Aorta (tissue), 5 donors: ENCODE results near the gene SNX33. TPM values are rescaled to one million over a fixed set of nuclear protein-coding genes. Genes with fewer than 3 reads are reported as not detected.
"Not testable (repeated sequence)": the region's sequence is repeated elsewhere in the genome, so short reads cannot be mapped to it uniquely, and the experiment has no call there.

Source experiments
- ATAC-seq: fragments of 200-7000 bp; cut with Tn5 transposase; one replicate; pipeline ENCODE4 v1.9.1; 2022; ENCODE audit warnings: moderate library complexity; ENCODE audit not compliant: low FRiP score
- DNase-seq, 2 donors: peaks; one replicate each; pipeline ENCODE4 v3.0.0-alpha.2; 2020
- H3K27ac ChIP-seq, 2 donors: one replicate each; pipeline ENCODE4 v1.5.1; 2013; ENCODE audit warnings: low read length in 2 of 2, mild to moderate bottlenecking in 2 of 2, moderate library complexity in 2 of 2, control low read depth in 1 of 2, inconsistent platforms in 1 of 2, low read depth in 1 of 2
- H3K27me3 ChIP-seq, 2 donors: one replicate each; pipeline ENCODE4 v1.6.1; 2013; ENCODE audit warnings: control low read depth in 1 of 2, low read length in 1 of 2, mild to moderate bottlenecking in 1 of 2, moderate library complexity in 1 of 2; ENCODE audit not compliant: insufficient read depth in 2 of 2, control insufficient read depth in 1 of 2
- H3K36me3 ChIP-seq, 2 donors: one replicate each; pipeline ENCODE4 v1.6.1; 2013; ENCODE audit warnings: control low read depth in 1 of 2, low read length in 1 of 2, mild to moderate bottlenecking in 1 of 2; ENCODE audit not compliant: insufficient read depth in 2 of 2, control insufficient read depth in 1 of 2
- H3K4me1 ChIP-seq, 2 donors: one replicate each; pipeline ENCODE4 v1.6.1; 2013; ENCODE audit warnings: low read length in 2 of 2, control low read depth in 1 of 2, mild to moderate bottlenecking in 1 of 2, moderate library complexity in 1 of 2; ENCODE audit not compliant: insufficient read depth in 2 of 2, control insufficient read depth in 1 of 2
- H3K4me3 ChIP-seq, 2 donors: one replicate each; pipeline ENCODE4 v1.5.1; 2013; ENCODE audit warnings: low read length in 2 of 2, control low read depth in 1 of 2, mild to moderate bottlenecking in 1 of 2
- H3K9me3 ChIP-seq: one replicate; pipeline ENCODE4 v1.6.1; 2013; ENCODE audit warnings: mild to moderate bottlenecking, low read length; ENCODE audit not compliant: control insufficient read depth
- WGBS, 2 donors: extraction: QIAGEN DNeasy Blood & Tissue Kit; methylation state at CpG; one replicate each; pipeline ENCODE4 v1.1.7; 2013; 5-methylcytosine and 5-hydroxymethylcytosine counted together
- intact Hi-C, 2 donors: fragments of 100-400 bp; cut with DNase I; formaldehyde crosslinking; loops; one replicate each; pipeline versions ENCODE4 v1.14.2 to v1.15.0; 2022
- polyA plus RNA-seq, 2 donors: library from polyadenylated mRNA; stranded (reverse); fragments of 200-250 nt; gene quantifications; one replicate each; pipeline ENCODE4 v1.2.3, GENCODE V29; 2013
- total RNA-seq, 2 donors: library from RNA; stranded (reverse); fragmentation: NEBNext Ultra II Directional; extraction: Animal tissue kit (Norgen Biotek cat#: 25700); gene quantifications; one replicate each; pipeline ENCODE4 v1.2.1, GENCODE V29; 2021
- donor health status: healthy with polysubstance abuse.
- donor health status: Bipolar disorder and iron deficiency.
- donor health status: DM: no; HTN: no; CAD: no.
- donor health status: DM: no; HTN: no; CAD: no.
- donor health status: DM: yes; HTN: yes; CAD: no.

The SNX33 gene
- total and polyA plus RNA-seq, 4 donors: 6.3 to 59.5 (median 28.8) TPM

- H3K4me3 ChIP-seq: peak overlapping the region in 1 of 2 donors; percentile 9
- peak overlapping the region; percentile 70 to 85 for H3K27ac ChIP-seq
- H3K36me3 ChIP-seq: peaks cover 5 to 6% of the 10 kb centered on the region in 2 donors
- 11 to 14% methylated on average over 7 of the region's 7 CpGs for WGBS, 2 donors
- H3K27me3 ChIP-seq: no peaks in the 10 kb centered on the region
- DNase-seq (peak; percentile 92 to 93), ATAC-seq (peak; percentile 88)
- peaks cover 0 to 5% of the 10 kb centered on the region in 2 donors for H3K4me1 ChIP-seq
- H3K9me3 ChIP-seq: no peaks in the 10 kb centered on the region
- intact Hi-C loops: loop anchor here in 1 of 2 donors (5.0 to 10.0 kb wide), 2 partner anchors 44 to 256 kb away; partner anchors contain the start of genes MAN2C1 and PTPN9
These were observed 26.8 kb upstream of the SNX33 start for GRCh38 chr15:75620841-75621391.

DNA sequence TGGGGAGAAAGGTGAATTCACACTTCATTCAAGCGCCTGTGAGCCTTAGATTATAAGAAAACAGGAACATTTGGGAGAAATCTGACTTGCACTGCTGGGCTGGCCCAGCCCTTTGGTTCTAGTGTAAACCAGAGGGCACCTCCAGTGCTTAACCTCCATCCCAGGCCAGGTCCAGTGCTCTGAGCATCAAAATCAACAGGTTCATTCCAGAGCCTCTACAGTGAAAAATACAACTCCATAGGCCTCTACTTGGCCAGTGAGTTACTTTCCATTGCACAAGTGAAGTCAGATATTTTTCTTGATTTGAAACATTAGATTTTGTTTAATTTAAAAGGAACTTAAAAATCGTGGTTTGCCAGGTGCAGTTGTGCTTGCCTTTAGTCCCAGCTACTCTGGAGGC lies 25.2 kb upstream of the SNX33 start:
- Histone ChIP-seq H3K36me3 (no peaks in the 10 kb centered on the region), H3K9me3 (no peaks in the 10 kb centered on the region), H3K4me1 (peaks cover 0 to 5% of the 10 kb centered on the region in 2 donors), H3K27me3 (no peaks in the 10 kb centered on the region), H3K27ac (no peak overlapping the region), H3K4me3 (no peak overlapping the region)
- ATAC-seq (no peak), DNase-seq (no peak)
- intact Hi-C loops: loop anchor here in 1 of 2 donors (5.0 to 10.0 kb wide), 2 partner anchors 45 to 258 kb away; partner anchors contain the start of genes MAN2C1 and PTPN9
- 60 to 69% methylated on average over 2 of the region's 2 CpGs for WGBS, 2 donors

DNA sequence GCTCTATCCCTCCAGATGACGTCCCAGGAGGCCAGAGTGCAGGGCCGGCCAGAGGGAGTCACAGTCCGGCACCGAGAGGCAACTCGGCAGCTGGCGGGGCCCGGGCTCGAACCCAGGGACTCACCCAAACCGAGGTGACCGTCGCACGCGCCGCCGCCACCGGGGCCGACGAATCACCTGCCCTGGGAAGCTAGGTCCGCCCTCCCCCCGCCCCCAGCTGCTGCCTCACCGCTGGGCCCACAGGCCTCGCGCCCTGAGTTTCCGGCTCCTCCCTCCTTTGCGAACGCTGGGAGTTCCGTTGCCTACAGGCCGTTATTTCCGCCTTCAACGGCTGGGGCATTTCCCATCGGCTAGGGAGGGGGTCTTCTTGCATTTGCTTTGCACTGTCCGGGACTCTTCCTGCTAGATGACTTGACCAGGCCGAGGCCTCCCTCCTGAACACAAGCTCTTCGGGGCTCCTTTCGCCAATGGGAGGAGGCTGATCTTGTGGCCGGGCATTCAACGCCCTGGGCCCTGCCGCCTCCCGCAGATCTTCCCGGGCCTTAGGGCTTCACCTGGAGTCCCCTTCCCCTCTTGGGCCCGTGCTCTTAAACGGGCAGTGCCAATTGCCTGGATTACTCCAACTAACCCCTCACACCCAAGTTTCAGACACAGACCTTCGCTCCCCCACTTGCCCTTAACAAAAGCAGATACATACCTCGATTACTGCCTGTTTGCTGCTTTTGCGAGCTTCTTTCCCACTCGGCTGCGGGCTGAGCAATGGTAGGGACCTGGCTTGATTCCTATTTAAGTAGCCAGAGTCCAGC lies 22.0 kb upstream of the SNX33 start, which contains the start of gene SNUPN:
SNUPN (minus strand) TSS at position 184 of the 806 bp plus-strand sequence. CDS start 4,674 bp downstream, outside the sequence.
- Histone ChIP-seq H3K27me3 (no peaks in the 10 kb centered on the region), H3K27ac (peak within 1 kb of the TSS; percentile 86 to 96), H3K4me3 (peak within 1 kb of the TSS; percentile 68 to 75), H3K36me3 (no peaks in the 10 kb centered on the region), H3K9me3 (no peaks in the 10 kb centered on the region), H3K4me1 (peaks cover 0 to 2% of the 10 kb centered on the region in 2 donors)
- peak; percentile 95 for ATAC-seq
- DNase-seq: peak; percentile 96 to 97
- 1% methylated on average over 45 to 47 of the region's 47 CpGs for WGBS, 2 donors
- intact Hi-C loops: loop anchor here (2.0 to 10.0 kb wide), 3 partner anchors 173 to 261 kb away; partner anchors contain the start of genes MAN2C1 (in 1 of the 2) and SIN3A (in 1 of the 2)

- intact Hi-C loops: no loop called here
These were observed 15.8 kb upstream of the SNX33 start for GRCh38 chr15:75631935-75632334.

GRCh38 chr15:75633922-75634321 lies 13.8 kb upstream of the SNX33 start:
- intact Hi-C loops, ATAC-seq, DNase-seq, H3K27ac ChIP-seq, H3K4me3 ChIP-seq, H3K36me3 ChIP-seq, H3K4me1 ChIP-seq, H3K9me3 ChIP-seq, H3K27me3 ChIP-seq: not testable (repeated sequence)
- WGBS, 2 donors: 91 to 92% methylated on average over 7 of the region's 7 CpGs

More at GRCh38 chr15:75631935-75632334, 15.8 kb upstream of the SNX33 start:
- ATAC-seq (no peak), DNase-seq (no peak)
- no peaks in the 10 kb centered on the region for H3K27me3 ChIP-seq
- no peak overlapping the region for H3K27ac ChIP-seq
- H3K4me3 ChIP-seq: no peak overlapping the region
- H3K9me3 ChIP-seq: no peaks in the 10 kb centered on the region
- H3K36me3 ChIP-seq: no peaks in the 10 kb centered on the region
- no peaks in the 10 kb centered on the region for H3K4me1 ChIP-seq

DNA sequence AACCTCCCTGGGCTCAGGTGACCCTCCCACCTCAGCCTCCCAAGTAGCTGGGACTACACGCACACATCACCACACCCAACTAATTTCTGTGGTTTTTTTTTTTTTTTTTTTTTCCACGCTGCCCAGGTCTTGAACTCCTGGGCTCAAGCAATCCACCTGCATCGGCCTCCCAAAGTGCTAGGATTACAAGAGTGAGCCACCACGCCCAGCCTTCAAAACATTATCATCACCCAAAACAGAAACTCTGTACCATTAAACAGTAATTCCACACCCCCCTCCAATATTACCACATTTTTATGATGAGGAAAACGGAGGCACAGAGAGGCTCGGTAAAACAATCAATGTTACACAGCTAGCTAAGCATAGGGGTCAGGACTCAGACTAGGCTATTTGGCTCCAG lies 11.7 kb upstream of the SNX33 start:
- WGBS, 2 donors: 82 to 85% methylated on average over 6 of the region's 6 CpGs
- Histone ChIP-seq H3K36me3 (no peaks in the 10 kb centered on the region), H3K9me3 (no peaks in the 10 kb centered on the region), H3K4me1 (peaks cover 0 to 13% of the 10 kb centered on the region in 2 donors), H3K4me3 (no peak overlapping the region), H3K27me3 (no peaks in the 10 kb centered on the region), H3K27ac (no peak overlapping the region)
- DNase-seq: no peak
- ATAC-seq: no peak
- intact Hi-C loops: loop anchor here (5.0 kb wide), 2 partner anchors 36 to 46 kb away; no protein-coding TSS in a partner anchor

GRCh38 chr15:75637245-75638009 lies 10.3 kb upstream of the SNX33 start:
- Histone ChIP-seq H3K27me3 (no peaks in the 10 kb centered on the region), H3K4me1 (peaks cover 0 to 13% of the 10 kb centered on the region in 2 donors), H3K4me3 (no peak overlapping the region), H3K36me3 (no peaks in the 10 kb centered on the region), H3K27ac (no peak overlapping the region), H3K9me3 (no peaks in the 10 kb centered on the region)
- WGBS, 2 donors: 58% methylated on average over 4 of the region's 4 CpGs
- ATAC-seq (no peak), DNase-seq (no peak)
- intact Hi-C loops: loop anchor here (5.0 kb wide), 2 partner anchors 35 to 45 kb away; no protein-coding TSS in a partner anchor

DNA sequence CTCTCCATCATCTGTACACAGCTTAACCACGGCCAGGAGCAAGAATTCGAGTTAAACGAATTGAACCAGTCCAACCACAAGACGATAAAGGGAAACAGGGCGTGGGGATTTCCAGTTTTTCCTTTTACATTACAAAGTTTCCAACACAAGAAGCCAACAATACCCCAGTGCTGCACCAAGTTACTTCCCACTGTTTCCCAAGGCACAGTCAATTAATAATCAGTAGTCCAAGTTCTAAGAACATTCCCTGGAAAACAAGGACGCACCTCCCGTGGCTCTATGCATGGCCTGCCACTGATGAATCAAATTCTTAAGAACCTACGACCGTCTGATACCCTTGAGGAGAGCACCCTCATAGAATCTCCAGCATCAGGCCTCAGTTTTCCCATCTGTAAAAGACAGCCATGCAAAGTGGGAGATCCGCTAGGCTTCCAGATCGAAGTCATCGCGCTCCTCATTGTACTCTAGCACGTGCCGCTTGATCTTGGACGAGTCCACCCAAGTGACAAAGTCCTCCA lies 8.5 kb upstream of the SNX33 start:
- no peak for ATAC-seq
- H3K27ac ChIP-seq: peak overlapping the region; percentile 29 to 76
- intact Hi-C loops: loop anchor here (5.0 kb wide), 2 partner anchors 33 to 43 kb away; no protein-coding TSS in a partner anchor
- peak overlapping the region; percentile 23 to 46 for H3K4me3 ChIP-seq
- no peaks in the 10 kb centered on the region for H3K27me3 ChIP-seq
- 1% methylated on average over 16 of the region's 16 CpGs for WGBS, 2 donors
- no peaks in the 10 kb centered on the region for H3K9me3 ChIP-seq
- H3K36me3 ChIP-seq: no peaks in the 10 kb centered on the region
- peaks cover 0 to 13% of the 10 kb centered on the region in 2 donors for H3K4me1 ChIP-seq
- DNase-seq: no peak
